Stimulated activated CD8-positive, alpha-beta memory T cell treated with anti-CD3 and anti-CD28 coated beads, Interleukin-7, amount 100 ng/mL, for 1 hour (primary cell): Measurements from ENCODE around the gene RAMP1.
"Not testable (repeated sequence)": the region's sequence is repeated elsewhere in the genome, so short reads cannot be mapped to it uniquely, and the experiment has no call there.

ENCODE experiments used
- DNase-seq, 2 donors: peaks; one replicate each; pipeline ENCODE4 v3.0.0-alpha.2; 2020; ENCODE audit warnings: low read depth in 2 of 2

RAMP1 gene

DNA sequence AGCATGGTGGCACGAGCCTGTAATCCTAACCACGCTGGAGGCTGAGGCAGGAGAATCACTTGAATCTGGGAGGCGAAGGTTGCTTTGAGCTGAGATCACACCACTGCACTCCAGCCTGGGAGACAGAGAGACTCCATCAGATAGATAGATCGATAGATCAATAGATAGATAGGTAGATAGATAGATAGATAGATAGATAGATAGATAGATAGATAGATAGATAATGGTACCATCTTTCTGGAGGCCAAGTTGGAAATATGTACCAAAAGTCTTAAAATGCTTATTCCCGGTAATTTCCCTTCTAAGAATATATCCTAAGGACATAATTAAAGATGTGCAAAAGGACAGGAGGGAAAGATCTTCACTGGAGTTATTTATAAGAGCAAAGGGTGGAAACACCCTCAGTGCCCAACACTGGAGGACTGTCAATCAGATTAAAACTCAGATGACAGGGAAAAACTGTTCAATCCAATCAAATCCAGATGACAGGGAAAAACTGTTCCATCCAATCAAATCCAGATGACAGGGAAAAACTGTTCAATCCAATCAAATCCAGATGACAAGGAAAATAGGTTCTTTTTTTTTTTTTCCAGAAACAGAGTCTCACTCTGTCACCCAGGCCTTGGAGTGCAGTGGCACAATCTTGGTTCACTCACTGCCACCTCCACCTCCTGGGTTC, 58.4 kb downstream of the RAMP1 start:
- no peak for DNase-seq

DNA sequence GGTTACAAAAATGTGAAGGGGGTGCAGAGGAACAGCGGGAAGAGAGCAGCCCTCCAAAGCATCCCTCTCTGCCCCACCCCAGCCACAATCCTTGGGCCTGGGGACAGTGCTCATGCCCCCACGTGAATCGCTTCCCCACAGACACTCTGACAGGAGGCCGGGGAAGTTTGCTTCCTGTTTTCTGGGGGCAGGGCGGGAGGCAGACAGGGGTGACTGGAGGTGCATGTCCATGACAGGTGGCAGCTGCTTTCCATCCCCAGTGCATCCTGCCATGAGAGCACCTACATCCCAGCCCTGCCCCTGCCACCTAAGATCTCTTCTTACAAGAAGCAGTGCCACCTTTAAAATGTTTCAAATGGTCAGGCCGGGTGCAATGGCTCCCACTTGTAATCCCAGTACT, 60.2 kb downstream of the RAMP1 start:
- DNase-seq = no peak

DNA sequence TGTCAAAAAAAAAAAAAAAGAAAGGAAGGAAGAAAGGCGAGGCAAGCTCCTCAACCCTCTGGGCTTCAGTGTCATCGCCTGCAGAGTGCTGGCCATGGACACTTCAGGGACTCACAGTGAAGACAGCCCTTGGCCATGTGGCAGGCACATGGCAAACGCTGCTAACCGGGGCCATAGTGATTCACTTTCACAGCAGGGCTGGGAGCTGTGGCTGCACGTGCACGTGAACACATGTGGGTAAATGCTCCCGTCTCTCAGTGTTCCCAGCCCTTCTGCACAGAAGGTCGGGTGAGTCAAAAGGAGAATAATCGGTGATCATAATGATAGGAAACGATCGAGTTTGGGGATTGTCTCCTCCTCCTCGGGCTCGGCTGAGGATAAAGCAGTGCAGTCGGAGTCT, 61.2 kb downstream of the RAMP1 start:
- no peak for DNase-seq

DNA sequence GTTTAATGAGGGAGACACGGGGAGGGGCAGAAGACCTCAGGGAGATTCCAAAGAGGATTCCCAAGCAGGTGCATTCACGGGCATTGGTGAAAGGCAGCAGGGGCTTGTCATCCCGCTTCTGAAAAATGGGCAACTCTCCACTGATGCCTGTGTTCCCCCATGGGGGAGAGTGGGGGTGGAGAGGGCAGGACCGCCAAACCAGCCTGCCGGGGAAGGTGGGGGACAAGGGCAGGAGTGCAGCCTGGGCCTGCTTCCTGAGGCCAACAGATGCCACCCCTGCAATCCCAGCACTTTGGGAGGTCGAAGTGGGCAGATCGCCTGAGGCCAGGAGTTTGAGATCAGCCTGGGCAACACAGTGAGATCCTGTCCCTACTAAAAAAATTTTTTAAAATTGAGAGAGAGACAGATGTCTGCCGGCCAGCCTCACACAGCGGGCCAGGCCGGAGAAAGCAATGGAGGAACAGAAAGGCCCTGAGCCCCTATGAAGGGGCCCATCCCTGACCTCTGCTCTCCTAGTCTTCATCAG, 62.6 kb downstream of the RAMP1 start:
- no peak for DNase-seq

DNA sequence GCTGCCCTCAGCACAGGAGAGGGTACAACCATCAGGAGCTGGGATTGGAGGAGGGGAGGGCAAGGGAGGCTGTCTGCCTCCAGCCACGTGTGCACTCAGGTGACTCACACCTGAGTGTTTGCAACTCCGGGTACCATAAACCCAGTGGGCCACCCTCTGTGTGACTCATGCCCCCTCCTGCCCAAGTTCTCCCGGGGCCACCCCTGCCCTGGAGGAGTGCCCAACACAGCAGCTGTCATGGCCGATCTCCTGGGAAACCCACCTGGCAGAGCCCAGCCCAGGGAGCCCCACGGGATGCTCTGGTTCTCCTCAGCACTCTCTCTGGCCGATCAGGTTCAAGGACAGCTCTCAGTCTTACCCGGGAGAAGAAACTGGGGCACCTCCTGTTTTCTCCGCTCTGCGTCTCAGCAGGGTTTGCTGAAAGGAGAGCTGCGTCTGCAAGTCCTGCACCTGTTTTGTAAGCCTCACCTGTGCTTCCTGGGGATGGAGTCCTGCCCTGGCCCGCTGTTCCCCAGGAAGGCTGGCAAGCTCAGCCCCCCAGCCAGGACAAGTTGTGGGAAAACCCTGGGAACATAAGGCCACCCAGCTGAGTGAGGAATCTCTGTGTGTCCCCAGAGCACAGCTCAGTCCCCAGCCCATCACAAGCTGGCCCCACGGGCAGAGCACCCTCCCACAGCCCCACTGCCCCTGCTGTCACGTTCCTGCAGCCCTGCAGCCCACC, 63.4 kb downstream of the RAMP1 start:
- DNase-seq = no peak

DNA sequence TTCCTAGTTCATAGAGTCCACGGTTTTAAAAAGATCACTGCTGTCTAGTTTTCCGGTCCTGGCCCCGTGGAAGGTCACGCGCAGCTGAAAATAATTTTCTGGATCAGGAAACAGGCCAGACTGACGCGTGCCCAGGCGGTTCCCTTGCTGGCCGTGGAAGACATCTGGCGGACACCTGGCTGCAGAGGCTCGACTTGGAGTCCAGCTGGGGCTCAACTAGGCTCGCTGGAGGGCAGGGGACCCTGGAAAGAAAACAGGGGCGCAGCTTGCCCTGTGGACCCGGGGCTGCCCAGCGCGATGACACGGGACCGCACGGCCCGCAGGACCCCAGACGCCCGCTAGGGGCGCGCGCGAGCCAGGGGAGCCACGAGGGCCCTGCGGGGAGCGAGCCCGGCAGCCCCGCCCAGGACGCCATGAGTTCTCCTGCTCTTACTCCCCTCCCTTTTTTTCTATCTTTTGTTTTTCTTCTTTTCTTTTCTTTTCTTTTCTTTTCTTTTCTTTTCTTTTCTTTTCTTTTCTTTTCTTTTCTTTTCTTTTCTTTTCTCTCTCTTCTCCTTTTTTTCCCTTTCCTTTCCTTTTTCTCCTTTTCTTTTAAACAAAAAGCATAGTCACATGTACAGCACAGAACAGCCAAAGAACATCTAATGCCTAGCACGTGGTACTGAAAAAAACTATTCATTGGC, 64.2 kb downstream of the RAMP1 start:
- DNase-seq = peak; percentile 50 to 62

DNA sequence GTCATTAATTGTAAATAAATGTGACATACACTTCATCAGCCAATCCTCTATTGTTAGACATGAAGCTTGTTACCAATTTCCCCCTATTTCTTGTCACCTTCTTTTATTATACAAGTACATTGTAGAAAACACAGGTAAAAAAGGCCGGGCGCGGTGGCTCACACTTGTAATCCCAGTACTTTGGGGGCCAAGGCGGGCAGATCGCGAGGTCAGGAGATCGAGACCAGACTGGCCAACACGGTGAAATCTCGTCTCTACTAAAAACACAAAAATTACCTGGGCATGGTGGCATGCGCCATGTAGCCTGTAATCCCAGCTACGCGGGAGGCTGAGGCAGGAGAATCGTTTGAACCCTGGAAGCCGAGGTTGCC, 64.7 kb downstream of the RAMP1 start:
- DNase-seq = no peak

DNA sequence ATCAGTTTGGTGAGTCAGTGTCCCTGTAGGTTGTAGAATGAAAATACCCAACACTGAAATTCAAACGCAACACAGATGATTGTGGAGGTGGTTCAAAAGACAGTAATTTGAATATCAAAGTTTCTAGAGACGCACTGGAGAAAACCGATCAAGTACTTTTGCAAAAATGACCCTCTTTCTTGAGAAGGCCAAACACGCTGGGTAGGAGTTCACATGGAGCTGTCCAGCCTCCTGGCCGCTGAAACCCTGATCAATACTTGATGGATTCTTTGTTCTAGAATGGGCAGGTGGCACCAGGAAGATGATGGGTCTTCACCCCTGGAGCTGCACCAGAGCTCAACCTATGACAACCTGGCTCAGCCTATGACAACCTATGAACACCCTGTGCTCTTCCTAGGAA, 67.7 kb downstream of the RAMP1 start:
- no peak for DNase-seq

DNA sequence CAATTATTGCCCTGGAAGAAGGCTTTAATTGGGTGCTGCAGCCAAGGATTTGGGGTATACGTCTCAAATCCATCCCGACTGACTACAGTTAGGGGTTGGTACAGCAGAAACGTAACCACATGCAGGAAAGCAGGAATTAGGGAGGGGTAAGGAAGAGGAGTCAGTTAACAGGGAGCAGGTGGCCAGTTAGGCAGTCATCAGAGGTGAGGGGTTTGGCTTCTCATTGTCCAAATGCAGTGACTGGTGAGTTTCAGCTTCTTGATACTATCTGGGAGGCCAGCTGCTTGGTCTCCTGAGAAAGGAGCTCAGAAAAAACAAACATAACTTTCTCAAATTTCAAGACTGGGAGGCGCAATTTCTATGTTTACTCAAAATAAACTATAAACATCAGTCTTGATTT, 68.6 kb downstream of the RAMP1 start:
- no peak for DNase-seq

DNA sequence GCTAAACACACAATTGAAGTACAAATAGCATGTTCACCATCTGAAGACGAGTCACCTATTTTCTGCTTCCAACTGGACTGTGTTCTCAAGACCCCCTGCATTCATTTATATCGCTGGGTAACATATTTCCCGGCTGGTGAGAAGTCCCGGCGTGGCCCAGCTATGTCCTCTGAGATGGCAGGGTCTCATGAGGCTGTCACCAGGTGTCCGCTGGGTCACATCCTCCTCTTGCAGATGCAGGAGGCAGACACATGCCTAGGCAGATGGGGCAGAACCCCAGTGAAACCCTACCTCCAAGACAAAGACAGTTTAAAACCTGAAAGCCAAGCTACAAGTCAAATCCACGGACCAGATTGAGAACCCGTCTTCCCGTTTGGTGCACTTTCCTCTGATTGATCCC, 70.6 kb downstream of the RAMP1 start:
- DNase-seq = no peak

DNA sequence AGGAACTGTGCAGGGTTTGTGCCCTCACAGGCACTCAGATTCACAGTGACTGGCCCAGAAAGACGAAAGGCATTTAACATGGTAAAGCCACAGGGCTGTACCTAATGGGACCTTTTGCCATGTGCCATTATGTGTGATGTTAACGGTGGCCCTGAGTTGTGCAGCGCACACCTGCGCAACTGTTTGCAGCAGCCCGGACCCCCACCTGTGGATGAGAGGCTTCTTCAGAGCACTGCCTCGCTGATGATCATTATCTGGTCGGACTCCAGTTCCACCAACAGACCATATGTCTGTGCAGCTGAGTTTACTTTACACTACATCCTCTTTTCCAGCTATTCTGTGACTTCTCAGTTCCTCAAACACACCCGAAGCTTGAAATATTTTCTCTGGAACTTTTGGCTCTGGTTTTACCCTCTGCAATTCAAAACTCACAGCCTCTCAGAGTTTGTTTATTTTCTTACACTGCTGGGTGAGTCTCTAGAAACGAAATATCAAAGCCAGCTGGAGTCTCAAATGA, 71.8 kb downstream of the RAMP1 start:
- no peak for DNase-seq

DNA sequence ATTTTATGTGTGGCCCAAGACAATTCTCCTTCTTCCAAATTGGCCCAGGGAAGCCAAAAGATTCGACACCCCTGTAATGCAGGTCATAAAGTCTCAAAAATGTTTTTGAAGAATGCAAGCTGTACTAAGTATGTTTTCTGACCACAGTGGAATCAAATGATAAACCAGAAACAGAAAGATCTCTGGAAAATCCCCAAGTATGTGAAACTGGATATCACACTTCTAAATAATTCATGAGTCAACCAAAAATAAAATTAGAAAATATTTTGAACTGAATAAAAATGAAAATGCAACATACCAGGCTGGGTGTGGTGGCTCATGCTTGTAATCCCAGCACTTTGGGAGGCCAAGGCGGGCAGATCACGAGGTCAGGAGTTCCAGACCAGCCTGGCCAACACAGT, 73.3 kb downstream of the RAMP1 start:
- no peak for DNase-seq

DNA sequence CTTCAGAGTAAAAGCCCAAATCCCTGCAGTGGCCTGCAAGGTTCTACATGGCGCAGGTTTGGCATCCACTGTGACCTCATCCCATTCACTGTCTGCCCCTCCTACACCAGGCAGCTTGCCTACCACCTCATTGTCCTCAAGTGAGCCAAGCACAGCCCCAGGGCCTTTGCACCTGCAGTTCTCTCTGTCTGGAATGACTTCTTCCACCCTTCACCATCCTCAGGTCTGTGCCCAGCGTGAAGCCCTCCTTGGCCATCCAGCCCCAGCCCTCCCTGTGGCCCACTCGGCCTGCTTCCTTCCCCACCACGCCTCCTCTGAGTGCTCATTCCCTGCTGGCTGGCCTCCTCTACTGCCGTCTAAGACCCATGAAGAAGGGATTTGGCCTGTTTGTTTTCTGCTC, 74.8 kb downstream of the RAMP1 start:
- DNase-seq = no peak

DNA sequence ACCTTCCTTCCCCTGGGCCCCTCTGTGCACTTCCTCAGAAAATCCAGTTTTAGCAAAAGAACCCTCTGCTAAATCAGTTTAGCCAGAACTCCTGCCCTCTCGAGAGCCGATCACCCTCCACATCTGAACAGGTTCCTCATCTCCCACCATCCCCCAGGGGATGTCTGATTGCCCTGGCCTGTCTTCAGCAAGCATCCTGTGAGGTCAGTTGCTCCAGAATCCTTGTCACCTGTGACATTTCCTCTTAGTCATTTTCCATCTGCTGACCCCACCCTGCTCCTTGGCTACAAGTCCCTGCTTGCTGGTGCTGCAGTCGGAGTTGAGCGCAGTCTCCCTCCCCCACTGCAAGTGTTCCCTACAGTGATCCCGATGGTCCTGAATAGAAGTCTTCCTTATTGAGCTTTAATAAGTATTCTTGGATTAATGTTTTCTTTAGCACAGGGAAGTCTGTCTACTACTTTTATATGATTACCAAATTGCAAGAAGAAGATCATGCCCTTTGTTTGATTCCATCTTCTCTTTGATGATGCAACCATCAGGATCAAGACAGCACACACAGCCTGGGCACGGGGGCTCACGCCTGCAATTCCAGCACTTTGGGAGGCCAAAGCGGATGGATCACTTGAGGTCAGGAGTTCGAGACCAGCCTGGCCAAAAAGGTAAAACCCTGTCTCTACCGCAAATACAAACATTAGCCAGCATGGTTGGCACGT, 76.5 kb downstream of the RAMP1 start:
- DNase-seq = no peak

DNA sequence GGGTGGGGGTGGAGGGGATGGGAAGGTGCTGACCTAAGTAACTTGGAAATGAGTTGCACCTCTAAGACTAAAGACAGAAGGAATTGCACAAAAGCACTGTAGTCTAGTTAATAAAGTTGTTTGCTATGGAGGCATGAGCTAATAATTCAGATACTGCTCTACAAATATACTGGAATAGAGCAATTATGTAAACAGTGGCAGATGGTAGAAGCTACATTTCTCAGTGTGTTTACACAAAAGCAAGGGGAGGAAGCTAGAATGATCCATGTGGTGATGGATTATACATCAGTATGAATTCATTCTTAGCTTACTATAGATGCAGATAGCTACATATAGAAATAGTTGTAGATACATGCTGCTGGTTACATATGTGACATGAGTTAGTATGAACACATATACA, 79.8 kb downstream of the RAMP1 start:
- DNase-seq = no peak

DNA sequence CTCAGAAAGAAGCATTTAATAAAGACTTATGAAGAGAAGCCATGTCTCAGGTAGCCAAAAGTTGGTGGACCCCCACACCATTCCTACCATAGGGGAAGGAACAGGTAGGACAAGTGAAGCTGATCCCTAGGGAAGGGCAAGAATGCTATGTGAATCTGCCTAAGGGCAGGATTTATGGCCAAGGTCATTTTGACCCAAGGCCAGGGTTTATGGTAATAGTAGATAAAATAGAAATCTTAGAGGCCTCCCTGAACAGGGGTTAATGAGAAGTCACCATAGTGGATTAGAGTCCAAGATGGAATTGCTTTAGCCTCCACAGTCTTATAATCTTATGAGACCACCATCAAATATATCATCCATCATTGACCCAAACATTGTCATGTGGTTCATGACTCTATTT, 81.4 kb downstream of the RAMP1 start:
- DNase-seq = no peak

DNA sequence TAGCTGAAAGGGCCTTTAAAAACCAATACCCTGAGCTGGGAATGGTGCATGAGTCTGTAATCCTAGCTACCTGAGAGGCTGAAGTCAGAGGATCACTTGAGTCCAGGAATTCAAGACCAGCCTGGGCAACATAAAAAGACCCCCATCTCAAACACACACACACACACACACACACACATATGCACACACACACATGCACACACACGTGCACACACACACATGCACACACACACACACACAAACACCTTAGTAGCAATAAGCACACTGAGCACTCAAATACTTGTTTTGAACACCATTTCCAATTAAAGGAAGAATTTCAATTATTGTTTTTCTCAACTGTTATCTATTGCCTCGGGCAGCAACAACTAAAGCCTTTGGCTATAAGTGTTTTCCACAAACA, 81.8 kb downstream of the RAMP1 start:
- no peak for DNase-seq

DNA sequence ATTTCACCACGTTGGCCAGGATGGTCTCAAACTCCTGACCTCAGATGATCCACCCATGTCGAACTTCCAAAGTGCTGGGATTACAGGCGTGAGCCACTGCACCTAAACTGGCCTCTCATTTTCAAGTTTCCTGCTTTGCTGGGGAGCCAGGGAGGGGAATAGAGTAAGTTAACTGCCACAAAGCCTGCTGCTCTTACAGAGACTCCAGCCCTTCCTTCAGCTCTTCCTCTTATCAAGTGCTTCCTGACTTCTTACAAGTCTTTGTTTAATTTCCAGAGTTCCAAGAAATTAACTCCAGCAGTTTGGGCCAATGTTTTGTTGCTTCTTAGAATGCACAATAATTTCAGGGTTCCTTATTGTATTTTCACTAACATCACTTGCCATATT, 83.1 kb downstream of the RAMP1 start:
- no peak for DNase-seq

DNA sequence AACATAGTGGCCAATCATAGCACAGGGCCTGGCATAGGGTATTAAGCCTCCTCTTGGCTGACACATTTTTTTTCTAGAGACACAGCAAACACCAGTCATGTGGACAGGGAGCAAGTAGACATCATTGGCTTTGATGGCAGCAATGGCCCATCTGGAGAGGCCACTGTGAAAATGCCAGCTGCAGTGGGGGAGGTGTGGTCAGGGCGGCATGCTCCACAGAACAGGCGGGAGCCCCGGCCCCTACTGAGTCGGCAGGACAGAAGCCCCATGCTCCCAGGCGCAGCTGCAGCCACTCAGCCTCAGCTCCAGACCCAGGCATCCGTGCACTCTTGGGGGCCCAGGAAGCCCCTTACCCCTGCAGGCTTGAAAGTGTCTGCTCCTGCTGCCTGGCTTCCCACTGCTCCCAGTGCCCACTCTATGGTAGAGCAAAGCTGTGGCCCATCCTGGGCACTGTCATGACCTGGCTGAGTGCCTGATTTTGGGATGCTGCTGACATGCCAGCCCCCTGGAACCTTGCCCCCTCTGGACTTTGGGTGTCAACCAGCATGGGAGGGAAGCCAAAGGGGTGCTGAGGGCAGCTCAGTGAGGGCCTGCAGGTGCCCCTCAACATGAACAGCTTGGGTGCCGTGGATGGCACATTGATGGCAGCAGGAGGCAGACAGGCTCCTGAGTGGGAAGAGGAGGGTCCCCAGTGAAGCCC, 84.1 kb downstream of the RAMP1 start:
- no peak for DNase-seq

DNA sequence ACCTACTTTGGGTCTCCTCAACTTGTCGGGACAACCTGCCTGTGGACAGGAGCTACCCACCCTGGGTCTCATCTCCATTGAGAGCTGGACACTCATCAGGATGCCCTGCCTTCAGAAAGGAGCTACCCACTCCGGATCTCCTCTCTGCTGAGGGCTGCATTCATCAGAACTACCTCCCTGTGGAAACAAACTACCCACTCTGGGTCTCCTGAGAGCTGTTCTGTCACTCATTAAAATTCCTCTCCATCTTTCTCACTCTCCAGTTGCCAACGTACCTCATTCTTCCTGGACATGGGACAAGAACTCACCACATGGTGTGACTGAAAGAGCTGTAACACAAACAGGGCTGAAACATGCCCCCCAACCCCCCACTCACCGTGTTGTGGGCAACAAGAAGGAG, 84.9 kb downstream of the RAMP1 start:
- no peak for DNase-seq

DNA sequence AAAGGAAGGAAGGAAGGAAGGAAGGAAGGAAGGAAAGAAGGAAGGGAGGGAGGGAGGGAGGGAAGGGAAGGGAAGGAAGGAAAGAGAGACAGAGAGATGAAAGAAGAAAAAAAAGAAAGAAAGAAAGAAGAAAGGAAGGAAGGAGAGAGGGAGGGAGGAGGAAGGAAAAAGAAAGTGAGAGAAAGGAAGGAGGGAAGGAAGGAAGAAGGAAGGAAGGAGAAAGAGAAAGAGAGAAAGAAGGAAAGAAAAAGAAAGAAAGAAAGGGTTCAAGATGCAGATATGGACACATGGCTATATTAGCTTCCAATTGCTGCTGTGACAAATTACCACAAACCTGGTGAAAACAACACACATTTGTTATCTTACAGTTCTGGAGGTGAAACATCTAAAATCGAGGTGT, 87.0 kb downstream of the RAMP1 start:
- no peak for DNase-seq

DNA sequence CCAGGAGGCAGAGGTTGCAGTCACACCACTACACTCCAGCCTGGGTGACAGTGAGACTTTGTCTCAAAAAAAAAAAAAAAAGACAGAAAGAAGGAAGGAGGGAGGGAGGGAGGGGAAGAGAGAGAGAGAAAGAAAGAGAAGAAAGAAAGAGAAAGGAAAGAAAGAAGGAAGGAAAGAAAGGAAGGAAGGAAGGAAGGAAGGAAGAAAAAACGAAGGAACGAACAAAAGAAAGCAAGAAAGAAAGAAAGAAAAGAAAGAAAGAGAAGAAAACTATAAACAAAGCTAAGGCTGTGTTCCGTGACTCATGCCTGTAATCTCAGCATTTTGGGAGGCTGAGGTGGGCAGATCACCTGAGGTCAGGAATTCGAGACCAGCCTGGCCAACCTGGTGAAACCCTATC, 91.9 kb downstream of the RAMP1 start:
- DNase-seq = not testable (repeated sequence)
